ENCODE data around the gene RASSF4. TPM values are rescaled to one million over a fixed set of nuclear protein-coding genes. Genes with fewer than 3 reads are reported as not detected.

Gene RASSF4
- total and polyA plus RNA-seq, 2 donors (not counting 3 experiments of a cell fraction or from before 2014, with no cell fraction given): 7.6 to 8.2 TPM

- dilution Hi-C loops (cut with MboI; ENCODE audit: extremely low pct_ligation_motif_present, low sequenced_read_pairs): no loop called here
- no peak overlapping the region for H3K4me3 ChIP-seq (replicated peaks in 1 of 3; ENCODE audit: insufficient read depth in 1 of 3, low read depth in 1 of 3, low read length in 3 of 3)
- ChIA-PET POLR2A (no interaction called here), CTCF (no interaction called here)
- no peaks in the 10 kb centered on the region for H3K36me3 ChIP-seq (ENCODE audit: control insufficient read depth in 2 of 2, extremely low read depth in 1 of 2, insufficient read depth in 2 of 2, low read length in 2 of 2)
- intact Hi-C loops (cut with micrococcal nuclease): no loop called here
- H3K9me1 ChIP-seq (replicated peaks; ENCODE audit: control insufficient read depth, extremely low read depth, insufficient read depth, low read length): no peaks in the 10 kb centered on the region
- H3K27ac ChIP-seq (ENCODE audit: insufficient read depth, low read depth, low read length): no peak overlapping the region
- H4K20me1 ChIP-seq (replicated peaks; ENCODE audit: control insufficient read depth, extremely low read depth, insufficient read depth, low read length): no peaks in the 10 kb centered on the region
- no peak overlapping the region for H3K9ac ChIP-seq (replicated peaks; ENCODE audit: extremely low read depth, insufficient read depth, low read length)
- no peaks in the 10 kb centered on the region for H3K9me3 ChIP-seq (replicated peaks; ENCODE audit: control insufficient read depth, insufficient read depth, low read length)
- no peaks in the 10 kb centered on the region for H3K4me1 ChIP-seq (ENCODE audit: control insufficient read depth, extremely low read depth, insufficient read depth, low read length)
- no peak for FAIRE-seq
- DNase-seq (ENCODE audit: low read depth, low spot score): no peak
- H3K27me3 ChIP-seq (ENCODE audit: control insufficient read depth in 2 of 2, insufficient read depth in 2 of 2, low read length in 2 of 2): peaks cover 0 to 3% of the 10 kb centered on the region in 2 experiments
- TF ChIP-seq MYC (IDR thresholded peaks at IDR 0.05; ENCODE audit: low read depth, low read length) (no peak), JUN (IDR thresholded peaks at IDR 0.05; ENCODE audit: borderline replicate concordance, insufficient read depth, insufficient read length, low read depth) (no peak), FOS (IDR thresholded peaks at IDR 0.05; ENCODE audit: borderline replicate concordance, insufficient read depth, low read length) (no peak), POLR2AphosphoS5 (IDR thresholded peaks at IDR 0.05; ENCODE audit: insufficient read depth, low read depth, low read length) (no peak), CTCF (IDR thresholded peaks at IDR 0.05; ENCODE audit: extremely low read depth in 1 of 2, insufficient read depth in 1 of 2, low read depth in 1 of 2, low read length in 2 of 2) (no peak), POLR2A (IDR thresholded peaks at IDR 0.05; ENCODE audit: low read depth, low read length) (no peak), MAX (IDR thresholded peaks at IDR 0.05; ENCODE audit: insufficient read depth, insufficient read length) (no peak), GATA2 (IDR thresholded peaks at IDR 0.05; ENCODE audit: insufficient read depth, insufficient read length, low read depth, low read length) (no peak), EZH2 (IDR thresholded peaks at IDR 0.05; ENCODE audit: borderline replicate concordance, low read depth, low read length, severe bottlenecking) (no peak)
- H3K79me2 ChIP-seq (ENCODE audit: control insufficient read depth, insufficient read depth, low read length): no peaks in the 10 kb centered on the region
- no TSS peak for BruUV-seq (replicated peaks)
- H3K4me2 ChIP-seq (ENCODE audit: insufficient read depth, low read length): no peak overlapping the region
- H2AFZ ChIP-seq (ENCODE audit: low read depth, low read length): no peak overlapping the region
Measured at GRCh38 chr10:44921506-44921905, 38.1 kb upstream of the RASSF4 start.
